ENCODE measurements around the gene FBXL4. TPM values are rescaled to one million over a fixed set of nuclear protein-coding genes. Genes with fewer than 3 reads are reported as not detected.

The FBXL4 gene
- total RNA-seq, 1 donor from 2014 or later = 30.9 TPM

DNA sequence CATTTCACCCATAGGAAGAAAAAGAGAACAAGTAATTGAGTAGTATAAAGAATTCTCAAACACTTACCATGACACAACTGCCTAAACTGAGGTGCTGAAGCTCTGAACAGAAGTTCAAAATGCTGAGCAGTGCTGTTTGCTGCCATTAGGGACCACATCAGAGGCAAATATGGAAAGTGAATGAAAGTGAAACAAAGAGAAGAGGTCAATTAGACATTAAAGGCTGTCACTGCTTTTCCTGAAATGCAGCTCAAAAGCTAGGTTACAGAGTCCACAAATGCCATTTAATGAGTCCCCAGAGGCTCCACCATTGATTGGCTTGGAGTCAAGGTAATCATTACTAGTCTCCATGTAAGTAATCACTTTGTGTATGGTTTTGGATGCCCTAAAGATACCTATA, 67.3 kb downstream of the FBXL4 start:
- Mint-ChIP-seq H3K27ac (ENCODE audit: unreplicated experiment) (peak overlapping the region; percentile 80), H3K27me3 (ENCODE audit: unreplicated experiment) (peaks cover 4% of the 10 kb centered on the region), H3K9me3 (ENCODE audit: unreplicated experiment) (peaks cover 1% of the 10 kb centered on the region), H3K36me3 (ENCODE audit: unreplicated experiment) (no peaks in the 10 kb centered on the region), H3K4me3 (ENCODE audit: unreplicated experiment) (peak overlapping the region; percentile 58), H3K4me1 (ENCODE audit: low read depth, unreplicated experiment) (peaks cover 13% of the 10 kb centered on the region)
- TF ChIP-seq, protein P1, sequence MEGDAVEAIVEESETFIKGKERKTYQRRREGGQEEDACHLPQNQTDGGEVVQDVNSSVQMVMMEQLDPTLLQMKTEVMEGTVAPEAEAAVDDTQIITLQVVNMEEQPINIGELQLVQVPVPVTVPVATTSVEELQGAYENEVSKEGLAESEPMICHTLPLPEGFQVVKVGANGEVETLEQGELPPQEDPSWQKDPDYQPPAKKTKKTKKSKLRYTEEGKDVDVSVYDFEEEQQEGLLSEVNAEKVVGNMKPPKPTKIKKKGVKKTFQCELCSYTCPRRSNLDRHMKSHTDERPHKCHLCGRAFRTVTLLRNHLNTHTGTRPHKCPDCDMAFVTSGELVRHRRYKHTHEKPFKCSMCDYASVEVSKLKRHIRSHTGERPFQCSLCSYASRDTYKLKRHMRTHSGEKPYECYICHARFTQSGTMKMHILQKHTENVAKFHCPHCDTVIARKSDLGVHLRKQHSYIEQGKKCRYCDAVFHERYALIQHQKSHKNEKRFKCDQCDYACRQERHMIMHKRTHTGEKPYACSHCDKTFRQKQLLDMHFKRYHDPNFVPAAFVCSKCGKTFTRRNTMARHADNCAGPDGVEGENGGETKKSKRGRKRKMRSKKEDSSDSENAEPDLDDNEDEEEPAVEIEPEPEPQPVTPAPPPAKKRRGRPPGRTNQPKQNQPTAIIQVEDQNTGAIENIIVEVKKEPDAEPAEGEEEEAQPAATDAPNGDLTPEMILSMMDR (IDR thresholded peaks at IDR 0.05; ENCODE audit: partially characterized antibody, unreplicated experiment) = no peak
- DNase-seq = peak; percentile 61

DNA sequence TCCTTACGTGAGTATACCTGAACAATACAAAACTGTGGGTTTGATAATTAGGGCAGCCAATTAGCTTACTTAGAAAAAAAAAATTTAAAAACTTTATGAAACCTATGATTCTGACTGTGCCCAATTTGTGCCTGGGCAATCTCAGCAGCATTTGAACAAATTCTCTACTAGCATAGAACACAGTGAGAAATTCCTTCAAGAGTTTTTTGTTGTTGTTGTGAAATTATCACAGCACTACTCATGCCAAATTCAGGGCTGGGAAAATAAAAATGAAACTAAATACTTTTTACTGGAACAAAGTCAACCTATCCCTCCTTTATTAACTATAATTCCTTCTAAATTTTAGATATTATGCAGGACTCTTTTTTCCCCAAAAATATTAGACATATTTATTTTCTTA, 70.5 kb downstream of the FBXL4 start:
- TF ChIP-seq, protein P1 (IDR thresholded peaks at IDR 0.05; ENCODE audit: partially characterized antibody, unreplicated experiment) = no peak
- Mint-ChIP-seq H3K9me3 (ENCODE audit: unreplicated experiment) (peaks cover 1% of the 10 kb centered on the region), H3K27me3 (ENCODE audit: unreplicated experiment) (peaks cover 4% of the 10 kb centered on the region), H3K27ac (ENCODE audit: unreplicated experiment) (no peak overlapping the region), H3K4me1 (ENCODE audit: low read depth, unreplicated experiment) (peaks cover 9% of the 10 kb centered on the region), H3K36me3 (ENCODE audit: unreplicated experiment) (no peaks in the 10 kb centered on the region), H3K4me3 (ENCODE audit: unreplicated experiment) (no peak overlapping the region)
- no peak for DNase-seq

DNA sequence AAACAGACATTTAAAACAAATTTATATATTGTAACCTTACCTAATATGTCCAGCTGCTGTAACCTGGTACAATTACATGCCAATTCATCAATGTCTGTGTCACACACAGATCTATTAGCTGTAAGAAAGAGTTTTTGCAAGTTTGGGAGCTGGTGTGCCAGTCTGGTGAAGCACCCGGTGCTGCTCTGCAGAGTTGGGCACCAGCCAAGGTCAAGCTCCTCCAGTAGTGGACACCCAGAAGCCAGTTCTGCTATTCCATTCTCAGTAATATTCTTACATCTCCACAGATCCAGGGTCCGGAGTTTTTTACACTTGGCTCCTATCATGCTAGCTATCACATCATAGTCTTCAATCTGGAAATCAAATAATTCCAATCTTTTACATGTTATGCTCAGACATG, 72.4 kb downstream of the FBXL4 start:
- no peak for DNase-seq
- TF ChIP-seq, protein P1 (IDR thresholded peaks at IDR 0.05; ENCODE audit: partially characterized antibody, unreplicated experiment) = no peak
- no peak overlapping the region for H3K27ac Mint-ChIP-seq (ENCODE audit: unreplicated experiment)
- H3K27me3 Mint-ChIP-seq (ENCODE audit: unreplicated experiment) = peaks cover 2% of the 10 kb centered on the region
- H3K4me1 Mint-ChIP-seq (ENCODE audit: low read depth, unreplicated experiment) = peaks cover 6% of the 10 kb centered on the region
- peaks cover 6% of the 10 kb centered on the region for H3K36me3 Mint-ChIP-seq (ENCODE audit: unreplicated experiment)
- H3K4me3 Mint-ChIP-seq (ENCODE audit: unreplicated experiment) = no peak overlapping the region
- H3K9me3 Mint-ChIP-seq (ENCODE audit: unreplicated experiment) = peaks cover 3% of the 10 kb centered on the region

DNA sequence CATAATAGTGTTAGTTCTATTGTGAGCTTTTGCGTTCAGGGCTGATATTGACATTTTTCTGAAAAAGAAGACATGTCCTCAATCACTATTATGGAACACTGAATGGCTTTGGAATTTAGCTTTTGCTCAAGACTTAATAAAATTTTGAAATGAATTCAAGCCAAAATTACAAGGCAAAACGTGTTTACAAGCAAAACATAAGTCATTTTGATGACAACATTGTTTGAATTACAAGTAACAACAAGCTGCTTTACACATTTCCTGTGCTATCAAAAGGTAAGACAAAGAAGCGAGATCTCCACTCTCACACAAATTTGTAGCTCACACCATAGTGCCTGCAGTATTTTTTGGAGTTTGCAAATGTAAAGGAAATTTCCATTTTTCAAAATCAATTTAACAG, 75.9 kb downstream of the FBXL4 start:
- H3K27ac Mint-ChIP-seq (ENCODE audit: unreplicated experiment) = no peak overlapping the region
- no peak overlapping the region for H3K4me3 Mint-ChIP-seq (ENCODE audit: unreplicated experiment)
- peaks cover under 1% of the 10 kb centered on the region for H3K27me3 Mint-ChIP-seq (ENCODE audit: unreplicated experiment)
- H3K4me1 Mint-ChIP-seq (ENCODE audit: low read depth, unreplicated experiment) = no peaks in the 10 kb centered on the region
- TF ChIP-seq, protein P1 (IDR thresholded peaks at IDR 0.05; ENCODE audit: partially characterized antibody, unreplicated experiment) = no peak
- peaks cover 1% of the 10 kb centered on the region for H3K9me3 Mint-ChIP-seq (ENCODE audit: unreplicated experiment)
- DNase-seq = no peak
- peaks cover 6% of the 10 kb centered on the region for H3K36me3 Mint-ChIP-seq (ENCODE audit: unreplicated experiment)

DNA sequence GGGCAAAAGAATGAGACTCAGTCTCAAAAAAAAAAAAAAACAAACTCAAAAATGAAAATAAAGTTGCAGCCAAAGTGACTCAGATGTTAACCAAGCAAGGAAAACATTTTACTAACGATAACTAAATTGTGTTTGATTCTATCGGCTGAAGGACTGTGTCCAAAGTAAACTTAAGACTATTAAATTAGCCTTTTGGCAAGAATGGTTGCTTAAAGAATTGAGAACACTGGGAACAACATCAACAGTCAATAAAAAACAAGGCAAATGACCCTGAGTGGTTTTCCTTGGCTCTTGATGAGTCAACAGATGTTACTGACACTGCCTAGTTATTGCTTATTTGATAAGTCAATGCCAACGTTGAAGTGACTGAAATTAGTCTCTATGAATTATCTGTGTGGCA, 76.7 kb downstream of the FBXL4 start:
- Mint-ChIP-seq H3K4me1 (ENCODE audit: low read depth, unreplicated experiment) (no peaks in the 10 kb centered on the region), H3K27me3 (ENCODE audit: unreplicated experiment) (no peaks in the 10 kb centered on the region), H3K36me3 (ENCODE audit: unreplicated experiment) (peaks cover 6% of the 10 kb centered on the region), H3K4me3 (ENCODE audit: unreplicated experiment) (no peak overlapping the region), H3K9me3 (ENCODE audit: unreplicated experiment) (peaks cover 5% of the 10 kb centered on the region), H3K27ac (ENCODE audit: unreplicated experiment) (no peak overlapping the region)
- TF ChIP-seq, protein P1 (IDR thresholded peaks at IDR 0.05; ENCODE audit: partially characterized antibody, unreplicated experiment) = no peak
- DNase-seq = no peak
